ENCODE results near the gene BUB1.
A peak's percentile ranks its signal among the peaks of the same experiment; 100 is the strongest.
"Not testable (repeated sequence)": the region's sequence is repeated elsewhere in the genome, so short reads cannot be mapped to it uniquely, and the experiment has no call there.

The BUB1 gene

DNA sequence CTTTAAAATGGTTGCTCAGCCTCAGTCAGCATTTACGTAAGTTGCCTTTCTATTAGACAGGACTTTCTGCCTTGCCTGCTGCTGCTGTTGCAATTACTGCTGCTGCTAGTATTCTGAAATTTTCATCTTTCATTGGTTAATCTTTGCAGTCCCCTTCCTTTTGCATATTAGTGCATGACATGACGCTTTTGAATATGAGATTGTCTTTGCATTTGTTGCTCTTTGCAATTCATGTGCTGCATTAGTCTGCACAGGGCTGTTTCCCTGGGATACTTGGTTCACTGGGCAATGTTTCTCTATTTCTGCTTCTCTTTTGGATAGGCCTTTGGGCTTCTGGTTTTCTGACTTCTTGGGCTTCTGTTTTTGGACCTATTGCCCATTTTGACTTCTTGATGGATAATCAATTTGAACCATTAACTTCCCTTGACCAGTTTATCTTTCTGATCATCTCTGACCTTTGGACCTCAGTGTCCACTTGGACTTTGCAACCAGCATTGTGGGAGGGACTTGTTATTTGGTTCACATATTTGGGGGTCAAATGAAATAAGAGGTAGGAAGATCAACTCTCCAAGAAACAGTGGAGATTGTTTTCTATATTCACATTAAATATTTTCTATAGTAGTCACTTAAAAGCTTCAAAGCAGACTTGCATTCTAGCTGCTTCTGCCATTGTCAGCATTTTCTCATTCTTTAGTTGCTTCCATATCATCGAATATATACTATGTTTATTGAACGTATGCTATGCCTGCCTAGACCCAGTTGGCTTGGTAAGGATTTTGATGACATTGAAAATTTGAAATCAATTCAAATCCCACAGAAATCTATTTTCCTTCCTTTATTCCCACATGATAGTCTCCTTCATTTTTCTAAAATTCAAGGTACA is 12.5 kb upstream of the BUB1 start:
- DNase-seq (ENCODE audit: low read depth in 3 of 3), result no peak

DNA sequence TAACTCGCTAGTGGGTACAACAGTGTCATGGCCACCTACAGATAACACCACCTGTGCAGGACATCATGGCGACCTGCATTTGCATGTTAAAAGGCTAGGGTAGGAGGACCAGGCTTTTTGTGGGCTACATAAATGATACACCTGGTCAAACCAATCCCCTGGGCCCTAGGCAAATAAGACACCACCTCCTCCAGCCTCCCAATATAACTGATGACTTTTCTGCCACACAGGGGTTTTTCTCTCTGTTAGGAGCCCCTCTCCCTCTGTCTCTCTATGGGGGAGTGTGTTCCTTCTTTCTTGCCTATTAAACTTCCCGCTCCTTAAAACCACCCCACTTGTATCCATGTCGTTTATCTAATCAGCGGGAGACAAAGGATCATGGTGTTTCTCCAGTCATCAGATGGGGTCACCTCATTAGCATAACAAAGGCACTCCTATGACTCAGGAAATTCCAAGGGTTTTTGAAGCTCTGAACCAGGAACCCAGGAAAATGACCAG is 10.8 kb upstream of the BUB1 start:
- DNase-seq (ENCODE audit: low read depth in 3 of 3), result no peak

DNA sequence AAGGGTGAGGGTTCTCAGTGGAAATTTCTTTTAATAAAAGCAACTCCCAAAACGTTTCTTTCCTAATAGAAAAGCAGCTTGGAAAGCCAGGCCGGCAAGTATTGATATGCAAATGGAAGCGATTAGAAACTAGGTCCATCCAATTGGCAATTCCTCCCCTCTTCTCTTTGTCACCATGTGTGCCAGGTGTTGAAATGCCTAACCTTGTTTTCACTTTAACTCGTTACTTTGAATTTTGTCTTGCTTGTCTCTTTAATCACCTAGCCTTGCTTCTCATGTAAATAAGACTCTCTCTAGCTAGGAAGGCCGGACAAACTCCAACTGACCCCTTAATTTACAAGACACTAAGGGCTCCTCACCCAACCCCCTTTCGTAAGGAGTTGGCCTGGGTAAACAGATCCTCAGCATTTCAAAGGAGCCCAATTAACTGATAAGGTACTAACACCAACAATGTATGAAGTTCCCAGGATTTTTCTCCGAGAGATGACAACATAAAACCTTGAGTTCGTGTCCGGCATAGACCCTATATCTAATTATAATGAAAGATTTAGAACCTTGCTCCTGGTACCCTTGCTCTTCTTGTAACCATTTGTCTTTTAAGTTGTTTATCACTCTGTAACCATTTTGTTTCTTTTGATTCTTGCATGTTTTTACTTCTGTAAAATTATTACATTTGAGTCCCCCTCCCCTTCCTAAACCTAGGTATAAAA is 10.1 kb upstream of the BUB1 start:
- DNase-seq (ENCODE audit: low read depth in 3 of 3), result not testable (repeated sequence)

DNA sequence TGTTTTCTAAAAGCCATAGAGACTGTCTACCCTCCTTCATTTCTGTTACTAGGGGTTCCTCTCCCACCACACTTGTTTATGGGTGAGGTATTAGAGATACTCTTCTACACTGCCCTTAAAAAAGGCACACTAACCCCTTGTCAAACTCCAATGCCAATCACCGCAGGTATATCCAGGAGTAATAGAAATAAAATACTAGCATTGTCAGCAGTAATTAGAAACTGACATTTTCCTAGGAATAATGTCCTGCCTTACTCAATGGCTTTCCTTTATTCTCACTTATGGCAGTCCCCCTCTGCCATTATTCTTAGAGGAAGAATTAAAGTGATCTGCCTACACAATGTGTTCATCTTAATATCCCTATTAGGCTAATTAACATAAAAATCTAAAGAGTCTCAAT is 5.0 kb upstream of the BUB1 start:
- DNase-seq (ENCODE audit: low read depth in 3 of 3), result no peak

DNA sequence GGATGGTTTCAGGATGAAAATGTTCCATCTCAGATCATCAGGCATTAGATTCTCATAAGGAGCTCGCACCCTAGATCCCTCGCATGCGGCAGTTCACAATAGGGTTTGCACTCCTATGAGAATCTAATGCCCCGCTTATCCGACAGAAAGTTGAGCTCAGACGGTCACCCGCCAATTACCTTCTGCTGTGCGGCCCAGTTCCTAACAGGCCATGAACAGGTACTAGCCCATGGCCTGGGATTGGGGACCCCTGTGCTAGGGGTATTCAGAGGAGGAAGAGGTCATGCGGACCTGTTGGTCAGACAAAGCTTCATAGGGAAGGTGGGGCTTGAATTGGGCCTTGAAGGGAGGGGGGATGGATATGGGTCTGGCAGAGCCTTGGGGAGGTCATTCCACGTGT is 4.4 kb upstream of the BUB1 start:
- DNase-seq (ENCODE audit: low read depth in 3 of 3), result no peak

DNA sequence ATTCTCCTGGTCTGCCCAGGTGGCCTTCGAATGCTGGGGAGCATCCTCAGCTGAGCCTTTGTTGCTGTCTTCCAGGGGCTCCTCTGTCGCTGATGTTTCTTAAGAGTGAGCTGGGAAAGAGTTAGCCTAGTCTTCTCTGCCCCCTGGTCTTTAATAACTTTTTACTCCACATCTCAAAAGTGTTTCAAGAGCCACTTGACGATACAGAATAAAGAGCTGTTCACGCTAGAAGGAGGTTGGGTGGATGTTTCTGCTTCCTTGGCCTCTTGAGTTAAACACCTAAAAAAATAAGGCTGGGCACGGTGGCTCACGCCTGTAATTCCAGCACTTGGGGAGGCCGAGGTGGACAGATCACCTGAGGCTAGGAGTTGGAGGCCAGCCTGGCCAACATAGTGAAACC is 2.8 kb upstream of the BUB1 start:
- DNase-seq (ENCODE audit: low read depth in 3 of 3), result no peak

DNA sequence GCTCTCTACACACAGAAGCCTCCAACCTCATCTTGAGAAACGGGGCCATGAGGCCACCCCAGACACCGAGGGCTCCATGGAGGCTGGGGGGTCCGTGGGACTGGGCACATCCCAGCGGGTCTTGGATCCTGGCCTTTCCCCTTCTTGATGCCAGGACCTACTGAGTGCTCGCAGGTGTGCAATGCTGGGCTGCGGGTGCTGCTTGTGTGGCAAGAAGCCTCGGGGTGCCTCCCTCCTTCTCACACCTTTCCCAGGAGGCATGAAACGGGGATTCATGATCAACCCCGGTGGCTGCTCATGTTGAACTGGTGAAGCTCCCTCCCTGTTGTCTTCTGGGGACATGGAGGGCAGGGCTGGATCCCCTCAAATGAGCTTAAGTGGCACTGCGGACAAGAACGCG is 2.0 kb upstream of the BUB1 start:
- no peak for DNase-seq (ENCODE audit: low read depth in 3 of 3)

DNA sequence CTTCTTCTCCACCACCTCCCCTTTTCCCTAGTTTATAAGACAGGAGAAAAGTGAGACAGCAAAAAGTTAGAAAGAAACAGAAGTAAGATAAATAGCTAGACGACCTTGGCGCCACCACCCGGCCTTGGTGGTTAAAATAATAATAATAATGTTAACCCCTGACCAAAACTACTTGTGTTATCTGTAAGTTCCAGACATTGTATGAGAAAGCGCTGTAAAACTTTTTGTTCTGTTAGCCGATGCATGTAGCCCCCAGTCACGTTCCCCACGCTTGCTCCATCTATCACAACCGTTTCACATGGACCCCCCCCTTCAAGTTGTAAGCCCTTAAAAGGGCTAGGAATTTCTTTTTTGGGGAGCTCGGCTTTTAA is 1.5 kb upstream of the BUB1 start:
- DNase-seq (ENCODE audit: low read depth in 3 of 3), result no peak

DNA sequence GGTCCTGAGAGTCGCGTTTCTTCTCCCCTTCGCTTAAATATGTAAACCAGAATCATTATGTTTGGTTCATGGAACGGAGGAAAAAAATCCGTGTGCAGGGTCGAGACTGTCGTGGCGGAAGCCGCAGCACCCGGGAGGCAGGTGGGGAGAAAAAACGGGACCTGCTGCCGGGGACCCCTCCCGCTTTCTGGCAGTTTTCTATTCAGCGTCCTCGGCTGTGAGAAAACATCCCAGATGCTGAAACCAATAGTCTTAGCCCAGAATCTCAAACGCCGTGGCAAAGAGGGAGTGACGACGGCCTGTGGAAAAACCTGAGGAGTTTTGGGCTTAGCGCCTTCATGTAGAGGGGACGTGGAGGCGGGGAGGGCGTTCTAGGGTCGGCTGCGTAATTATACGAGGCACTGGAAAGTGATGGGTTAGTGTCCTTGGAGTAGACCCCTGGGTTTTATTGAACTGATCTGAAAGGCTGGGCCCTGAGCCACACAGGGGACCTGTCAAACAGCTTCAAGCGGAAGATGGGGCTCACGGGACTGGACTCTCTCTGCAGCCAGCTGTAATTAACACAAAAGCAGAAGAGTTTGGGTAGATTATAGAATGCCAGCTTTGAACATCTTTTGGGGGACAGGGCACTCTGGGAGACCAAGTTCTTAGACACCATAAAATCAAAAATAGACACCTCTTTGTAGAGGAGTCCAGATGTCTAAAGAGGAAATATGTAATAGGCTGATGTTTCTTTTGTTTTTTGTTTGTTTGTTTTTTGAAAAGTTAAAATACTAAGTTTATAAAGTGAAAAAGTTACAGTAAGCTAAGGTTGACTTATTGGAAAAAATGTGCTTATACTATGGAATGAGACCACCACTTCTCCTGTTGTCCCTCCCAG is 834 bp upstream of the BUB1 start:
- peak in 1 of 3 experiments; percentile 9 for DNase-seq (ENCODE audit: low read depth in 3 of 3)

DNA sequence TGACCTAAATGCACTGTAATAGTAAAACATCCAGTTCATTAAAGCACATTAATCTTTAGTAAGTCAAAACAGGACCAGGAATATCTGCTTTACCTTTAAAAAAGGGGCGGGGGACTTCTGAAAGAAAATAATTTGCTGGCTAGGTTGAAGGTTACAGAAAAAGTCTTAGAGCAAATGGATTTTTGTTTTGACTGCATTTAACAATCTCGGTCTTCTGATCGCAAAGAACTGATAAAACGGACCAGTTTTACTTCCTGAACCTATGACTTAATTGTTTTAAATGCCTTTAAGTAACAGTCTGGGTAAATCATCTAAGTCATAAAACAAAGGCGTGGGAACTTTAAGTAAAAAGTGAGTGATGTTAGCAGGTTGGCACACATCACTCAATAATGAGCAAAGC is 783 bp downstream of the BUB1 start:
- no peak for DNase-seq (ENCODE audit: low read depth in 3 of 3)

DNA sequence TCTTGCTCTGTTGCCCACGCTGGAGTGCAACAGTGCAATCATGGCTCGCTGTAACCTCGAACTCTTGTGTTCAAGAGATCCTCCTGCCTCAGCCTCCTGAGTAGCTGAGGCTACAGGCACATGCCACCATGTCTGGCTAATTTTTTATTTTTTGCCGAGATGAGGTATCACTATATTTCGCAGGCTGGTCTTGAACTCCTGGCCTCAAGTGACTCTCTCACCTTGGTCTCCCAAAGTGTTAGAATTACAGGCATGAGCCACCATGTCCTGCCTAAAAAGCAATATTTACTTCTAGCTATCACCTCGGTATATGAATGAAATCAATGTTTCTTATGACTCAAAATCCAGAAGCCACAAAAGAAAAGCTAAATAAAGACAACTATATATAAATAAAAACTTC is 2.2 kb downstream of the BUB1 start:
- no peak for DNase-seq (ENCODE audit: low read depth in 3 of 3)

DNA sequence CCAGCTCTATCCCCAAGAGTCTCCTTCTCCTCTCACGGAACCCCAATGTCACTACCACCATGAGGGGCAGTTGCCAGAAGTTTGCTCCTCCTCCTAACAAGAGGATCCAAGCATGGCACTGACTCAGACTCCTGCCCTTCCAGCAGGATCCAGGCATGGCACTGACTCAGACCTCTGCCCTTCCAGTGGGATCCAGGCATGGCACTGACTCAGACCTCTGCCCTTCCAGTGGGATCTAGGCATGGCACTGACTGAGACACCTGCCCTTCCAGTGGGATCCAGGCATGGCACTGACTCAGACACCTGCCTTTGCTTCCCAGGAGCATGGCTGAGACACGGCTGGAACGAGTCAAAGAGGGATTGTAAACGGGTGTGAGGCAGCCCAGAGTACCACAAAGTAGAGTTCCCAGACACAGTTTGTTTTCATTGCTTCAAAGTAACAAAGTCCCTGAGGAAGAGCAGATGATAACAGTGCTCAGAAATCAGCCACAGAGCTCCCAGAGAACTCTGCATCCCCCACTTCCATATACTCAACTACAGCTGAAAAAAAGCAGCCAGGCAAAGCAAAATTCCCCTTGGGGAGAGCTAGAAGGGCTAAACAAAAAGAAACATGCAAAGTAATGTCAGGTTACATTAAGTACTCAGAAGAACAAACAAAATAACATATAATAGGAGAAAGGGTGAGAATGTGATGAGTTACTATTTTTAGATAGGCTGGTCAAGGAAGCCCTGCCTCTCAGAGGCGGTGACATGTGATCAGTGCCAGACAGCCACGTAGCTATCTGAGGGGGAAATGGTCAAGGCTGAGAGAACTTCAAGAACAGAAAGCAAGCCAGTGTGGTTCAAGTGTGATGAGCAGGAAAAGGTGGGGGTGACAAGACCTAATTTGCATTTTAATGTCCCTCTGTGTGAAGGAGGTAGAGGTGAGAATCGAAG is 3.0 kb downstream of the BUB1 start:
- DNase-seq (ENCODE audit: low read depth in 3 of 3), result no peak

DNA sequence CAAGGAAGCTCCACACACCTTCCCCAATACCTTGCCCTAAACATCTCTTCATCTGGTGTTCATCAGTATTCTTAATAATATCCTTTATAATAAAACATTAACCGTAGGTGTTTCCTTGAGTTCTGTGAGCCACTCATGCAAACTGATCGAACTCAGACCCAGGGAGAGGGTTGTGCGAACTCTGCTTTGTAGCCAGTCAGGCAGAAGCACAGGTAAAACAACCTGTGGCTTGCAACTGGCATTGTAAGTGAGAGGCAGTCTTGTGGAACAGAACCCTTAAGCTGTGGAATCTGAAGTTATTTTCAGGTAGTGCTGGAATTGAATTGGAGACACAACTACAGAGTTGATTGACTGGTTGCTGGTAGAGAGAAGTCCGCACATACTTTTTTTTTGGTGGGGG is 4.7 kb downstream of the BUB1 start:
- no peak for DNase-seq (ENCODE audit: low read depth in 3 of 3)

DNA sequence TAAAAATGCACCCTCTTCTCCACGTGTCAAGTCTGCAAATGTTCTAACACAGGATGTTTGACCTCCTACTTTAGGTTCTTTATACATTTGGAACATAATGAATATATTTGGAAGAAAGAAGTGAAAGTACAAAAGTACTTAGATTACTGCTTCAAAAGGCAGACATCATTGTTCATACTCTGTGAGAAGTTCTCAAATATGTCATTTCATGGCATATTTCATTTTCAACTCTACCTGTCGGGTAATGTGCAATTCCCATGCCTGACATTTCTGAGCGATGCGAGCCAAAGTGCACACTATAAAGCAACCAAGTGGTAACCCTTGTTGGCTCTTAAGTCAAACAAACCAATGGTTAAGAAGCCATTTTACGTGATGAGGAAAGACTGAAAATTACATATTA is 7.0 kb downstream of the BUB1 start:
- no peak for DNase-seq (ENCODE audit: low read depth in 3 of 3)

DNA sequence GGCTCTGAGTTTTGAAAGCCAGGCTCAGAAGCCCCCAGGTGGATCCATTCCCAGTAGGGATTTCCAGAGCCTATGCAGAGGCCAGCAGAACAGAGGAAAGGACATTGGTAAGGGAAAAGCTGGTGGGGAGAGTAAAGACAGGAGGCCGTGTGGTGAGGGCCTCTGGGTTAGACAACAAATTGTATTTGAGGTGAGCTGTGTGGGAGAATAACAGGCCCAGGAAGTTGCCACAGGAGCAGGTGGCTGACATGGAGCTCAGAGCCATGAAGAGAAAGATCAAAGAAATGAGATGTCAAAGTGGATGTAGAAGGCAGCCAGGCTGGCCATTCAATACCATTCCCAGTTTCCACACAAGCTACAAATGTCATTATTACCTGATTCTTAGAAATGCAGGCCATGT is 8.8 kb downstream of the BUB1 start:
- DNase-seq (ENCODE audit: low read depth in 3 of 3), result no peak

DNA sequence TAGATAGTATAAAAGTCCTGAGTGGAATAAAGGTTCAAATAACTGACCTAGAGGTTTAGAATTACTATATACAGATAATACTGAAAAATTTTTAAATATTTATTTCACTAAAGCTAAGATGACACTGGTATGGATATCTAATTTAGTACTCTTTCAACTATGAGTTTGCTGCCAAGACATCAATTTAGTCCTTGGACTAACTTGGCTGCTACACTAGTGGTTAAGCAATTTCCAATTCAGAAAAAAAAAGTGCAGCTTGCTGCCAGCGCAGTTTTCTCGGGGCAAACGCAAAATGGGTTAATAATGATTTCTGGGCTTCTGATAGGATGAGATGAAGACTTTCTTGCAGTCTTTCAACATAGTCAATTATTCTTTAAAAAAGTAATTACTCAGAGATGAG is 10.8 kb downstream of the BUB1 start:
- DNase-seq (ENCODE audit: low read depth in 3 of 3), result no peak

DNA sequence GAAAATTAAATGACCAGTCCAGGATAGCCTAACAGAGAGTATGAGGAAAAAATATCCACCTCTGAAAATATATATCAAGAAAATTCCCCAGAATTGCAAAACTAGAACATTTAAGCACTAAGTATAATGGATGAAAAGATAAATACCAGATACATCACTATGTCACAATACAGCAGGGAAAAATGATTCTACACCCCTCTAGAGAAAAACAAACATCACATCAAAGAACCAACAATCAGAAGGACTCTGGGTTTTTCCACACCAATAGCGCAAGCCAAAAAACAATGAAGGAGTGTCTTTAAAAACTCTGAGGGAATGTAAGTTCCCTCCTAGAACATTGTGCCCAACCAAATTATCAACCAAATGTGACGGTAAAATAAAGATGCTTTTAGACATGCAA is 13.7 kb downstream of the BUB1 start:
- DNase-seq (ENCODE audit: low read depth in 3 of 3), result no peak

DNA sequence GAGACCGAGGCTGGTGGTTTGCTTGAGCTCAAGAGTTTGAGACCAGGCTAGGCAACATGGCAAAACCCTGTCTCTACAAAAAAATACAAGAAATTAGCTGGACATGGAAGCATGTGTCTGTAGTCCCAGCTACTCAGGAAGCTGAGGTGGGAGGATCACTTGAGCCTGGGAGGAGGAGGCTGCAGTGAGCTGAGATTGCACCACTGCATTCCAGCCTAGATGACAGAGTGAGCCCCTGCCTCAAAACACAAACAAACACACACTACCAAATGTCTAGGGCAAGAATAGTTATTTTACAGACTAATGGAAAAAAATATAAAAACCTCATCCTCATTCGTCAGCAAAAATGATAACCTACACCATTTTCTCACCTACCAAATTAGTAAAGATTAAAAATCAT is 15.3 kb downstream of the BUB1 start:
- DNase-seq (ENCODE audit: low read depth in 3 of 3), result no peak

DNA sequence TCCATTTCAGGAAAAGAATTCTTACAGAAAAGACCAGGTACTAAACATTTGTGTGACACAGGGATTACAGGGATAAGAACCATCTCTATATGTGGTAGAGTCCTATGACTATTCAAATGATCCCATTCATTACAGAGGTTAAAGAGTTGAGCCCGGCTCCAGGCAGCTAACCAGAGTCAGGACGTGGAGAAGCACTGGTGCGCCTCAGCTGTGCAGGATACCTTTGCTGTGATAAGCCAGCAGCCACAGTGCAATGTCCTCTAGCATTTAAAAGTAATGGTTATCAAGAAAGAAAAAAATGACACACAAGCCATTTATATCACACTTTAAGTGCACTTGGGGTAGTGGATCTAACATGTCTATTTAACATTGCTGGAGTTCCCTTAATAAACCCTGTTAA is 17.3 kb downstream of the BUB1 start:
- DNase-seq (ENCODE audit: low read depth in 3 of 3), result no peak

DNA sequence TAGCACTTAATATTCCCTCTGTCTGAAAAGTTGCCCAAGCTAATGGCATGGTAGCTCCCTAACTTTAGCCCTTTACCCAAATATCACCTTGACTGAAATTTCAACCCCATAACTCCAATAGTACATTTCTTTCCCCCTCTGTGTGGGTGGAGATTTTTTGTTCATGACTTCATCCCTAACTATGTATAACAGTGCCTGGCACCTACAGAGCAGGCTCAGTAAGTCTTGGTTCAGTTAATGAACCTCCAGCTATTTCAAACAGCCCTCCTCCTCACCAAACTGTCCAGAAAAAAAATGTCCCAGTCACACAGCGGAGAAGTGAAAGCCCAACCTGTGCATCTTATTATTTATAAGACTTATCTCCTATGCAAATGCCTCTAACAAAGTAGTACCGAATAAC is 18.6 kb downstream of the BUB1 start:
- no peak for DNase-seq (ENCODE audit: low read depth in 3 of 3)

DNA sequence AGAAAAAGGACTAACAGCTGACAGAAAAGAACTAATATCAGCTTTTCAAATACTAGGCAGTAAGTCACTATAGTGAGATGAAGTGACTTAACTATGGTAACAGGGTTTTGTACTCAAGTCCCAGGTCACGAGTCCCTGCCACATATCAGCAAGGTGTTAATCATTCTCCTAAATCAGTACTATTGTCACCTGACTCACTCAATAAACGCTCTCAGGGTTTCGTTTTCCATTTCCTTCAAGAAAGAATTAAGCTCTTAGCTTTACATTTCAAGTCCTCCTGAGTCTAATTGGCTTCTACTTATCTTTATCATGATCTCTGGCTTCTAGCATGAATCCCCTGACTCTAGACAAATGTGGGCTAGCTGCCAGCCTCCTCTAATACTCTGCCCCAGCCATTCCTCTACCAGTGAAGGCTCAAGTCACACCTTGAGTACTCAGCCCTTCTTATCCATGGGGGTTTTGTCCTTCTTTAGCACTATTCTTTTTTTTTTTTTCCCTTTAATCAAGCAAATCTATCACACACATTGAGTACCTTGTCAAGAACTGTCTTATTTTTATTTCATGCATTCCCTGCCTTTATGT is 20.0 kb downstream of the BUB1 start:
- no peak for DNase-seq (ENCODE audit: low read depth in 3 of 3)

Measured in stimulated activated CD4-positive, alpha-beta T cell treated with anti-CD3 and anti-CD28 coated beads, TNF-alpha, amount 100 ng/mL, for 24 hours (primary cell).